MCF 10A (cell line): ENCODE measurements around the gene RAB11FIP5. TPM values are rescaled to one million over a fixed set of nuclear protein-coding genes. Genes with fewer than 3 reads are reported as not detected.

ENCODE experiments used
- BruUV-seq: library from RNA; stranded (reverse); fragments of 400-500 nt; replicated peaks from 2 replicates; lab custom pipeline; 2021; lab: Mats Ljungman, UMichigan
- CTCF ChIA-PET: fragments of 300-600 bp; sonication (Branson Sonifier 250); formaldehyde crosslinking; extraction: SDS; loops from one replicate; lab custom pipeline; 2021; ENCODE audit warnings: antibody characterized with exemption, inconsistent platforms; lab: Yijun Ruan, JAX
- POLR2A ChIA-PET: fragments of 300-600, 350-650 bp; sonication (Branson Sonifier 250); formaldehyde crosslinking; extraction: SDS; loops from one replicate; lab custom pipeline; 2020; ENCODE audit warnings: antibody characterized with exemption, inconsistent platforms; lab: Yijun Ruan, JAX
- DNase-seq: peaks from one replicate; pipeline ENCODE4 v3.0.0-alpha.2; 2018; ENCODE audit not compliant: unreplicated experiment
- H3K27ac Mint-ChIP-seq: one replicate; pipeline ENCODE4 v1.8.0; 2022; ENCODE audit warnings: mild to moderate bottlenecking, low read depth, mixed read lengths; ENCODE audit not compliant: unreplicated experiment
- H3K27me3 Mint-ChIP-seq: one replicate; pipeline ENCODE4 v1.8.0; 2022; ENCODE audit warnings: mixed read lengths; ENCODE audit not compliant: insufficient read depth, unreplicated experiment
- H3K36me3 Mint-ChIP-seq: one replicate; pipeline ENCODE4 v1.8.0; 2022; ENCODE audit warnings: mild to moderate bottlenecking, moderate library complexity, mixed read lengths; ENCODE audit not compliant: insufficient read depth, unreplicated experiment
- H3K4me1 Mint-ChIP-seq: one replicate; pipeline ENCODE4 v1.8.0; 2022; ENCODE audit warnings: mixed read lengths; ENCODE audit not compliant: insufficient read depth, unreplicated experiment
- H3K4me3 Mint-ChIP-seq: one replicate; pipeline ENCODE4 v1.8.0; 2022; ENCODE audit warnings: mild to moderate bottlenecking, moderate library complexity, mixed read lengths; ENCODE audit not compliant: unreplicated experiment
- H3K9me3 Mint-ChIP-seq: one replicate; pipeline ENCODE4 v1.8.0; 2022; ENCODE audit warnings: mixed read lengths; ENCODE audit not compliant: unreplicated experiment
- intact Hi-C: fragments of 100-400 bp; cut with micrococcal nuclease; formaldehyde crosslinking; loops from 2 replicates; pipeline ENCODE4 v1.14.1; 2022
- total RNA-seq: library from RNA; stranded (reverse); gene quantifications from 2 replicates; pipeline ENCODE4 v1.2.3, GENCODE V29; 2022
- TF ChIP-seq, protein P1 (sequence below): fragments of 200-600 bp; IDR thresholded peaks from one replicate; pipeline ENCODE4 v1.8.0; 2022; ENCODE audit warnings: antibody characterized with exemption, mild to moderate bottlenecking; ENCODE audit not compliant: unreplicated experiment

RAB11FIP5 gene
- total RNA-seq, 1 experiment from 2014 or later = 36.9 TPM

DNA sequence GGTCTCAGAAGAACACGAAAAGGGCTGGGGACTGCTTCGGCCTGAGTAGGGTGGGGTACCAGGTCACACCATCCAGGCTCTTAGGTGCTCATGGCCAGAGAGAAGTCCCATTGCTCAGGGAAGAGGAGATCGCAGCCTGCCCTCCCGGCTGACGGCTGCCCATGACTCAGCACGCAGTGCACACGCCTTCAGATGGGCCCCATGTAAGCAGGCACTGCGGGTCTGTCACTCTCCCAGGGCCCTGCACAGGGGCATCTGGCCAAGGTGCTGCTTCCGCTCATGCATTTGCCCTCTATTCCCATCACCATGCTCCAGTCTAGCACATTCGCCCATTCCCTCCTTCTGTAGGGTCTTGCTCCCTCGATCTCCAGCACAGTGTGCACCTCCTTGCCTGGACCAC, 76.0 kb downstream of the RAB11FIP5 start:
- ChIA-PET POLR2A (interaction anchor here (1.0 kb wide), 1 partner anchor 108 kb away, joined by 3 read pairs; no protein-coding TSS in a partner anchor), CTCF (no interaction called here)
- H3K4me1 Mint-ChIP-seq = no peaks in the 10 kb centered on the region
- H3K27ac Mint-ChIP-seq = no peak overlapping the region
- TF ChIP-seq, protein P1, sequence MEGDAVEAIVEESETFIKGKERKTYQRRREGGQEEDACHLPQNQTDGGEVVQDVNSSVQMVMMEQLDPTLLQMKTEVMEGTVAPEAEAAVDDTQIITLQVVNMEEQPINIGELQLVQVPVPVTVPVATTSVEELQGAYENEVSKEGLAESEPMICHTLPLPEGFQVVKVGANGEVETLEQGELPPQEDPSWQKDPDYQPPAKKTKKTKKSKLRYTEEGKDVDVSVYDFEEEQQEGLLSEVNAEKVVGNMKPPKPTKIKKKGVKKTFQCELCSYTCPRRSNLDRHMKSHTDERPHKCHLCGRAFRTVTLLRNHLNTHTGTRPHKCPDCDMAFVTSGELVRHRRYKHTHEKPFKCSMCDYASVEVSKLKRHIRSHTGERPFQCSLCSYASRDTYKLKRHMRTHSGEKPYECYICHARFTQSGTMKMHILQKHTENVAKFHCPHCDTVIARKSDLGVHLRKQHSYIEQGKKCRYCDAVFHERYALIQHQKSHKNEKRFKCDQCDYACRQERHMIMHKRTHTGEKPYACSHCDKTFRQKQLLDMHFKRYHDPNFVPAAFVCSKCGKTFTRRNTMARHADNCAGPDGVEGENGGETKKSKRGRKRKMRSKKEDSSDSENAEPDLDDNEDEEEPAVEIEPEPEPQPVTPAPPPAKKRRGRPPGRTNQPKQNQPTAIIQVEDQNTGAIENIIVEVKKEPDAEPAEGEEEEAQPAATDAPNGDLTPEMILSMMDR = no peak
- H3K4me3 Mint-ChIP-seq = no peak overlapping the region
- no TSS peak for BruUV-seq
- no peaks in the 10 kb centered on the region for H3K9me3 Mint-ChIP-seq
- intact Hi-C loops = no loop called here
- DNase-seq = no peak
- H3K36me3 Mint-ChIP-seq = no peaks in the 10 kb centered on the region
- H3K27me3 Mint-ChIP-seq = no peaks in the 10 kb centered on the region

GRCh38 chr2:73035899-73036711, 76.6 kb downstream of the RAB11FIP5 start:
- no peak for DNase-seq
- no peaks in the 10 kb centered on the region for H3K36me3 Mint-ChIP-seq
- no peak overlapping the region for H3K4me3 Mint-ChIP-seq
- no peaks in the 10 kb centered on the region for H3K27me3 Mint-ChIP-seq
- H3K9me3 Mint-ChIP-seq = no peaks in the 10 kb centered on the region
- TF ChIP-seq, protein P1 = no peak
- CTCF ChIA-PET = interaction anchor here (0.6 to 1.2 kb wide), 3 partner anchors 10 to 172 kb away, joined by 3 to 6 read pairs (median 3); no protein-coding TSS in a partner anchor
- no peak overlapping the region for H3K27ac Mint-ChIP-seq
- intact Hi-C loops = no loop called here
- POLR2A ChIA-PET = interaction anchor here (1.0 kb wide), 1 partner anchor 109 kb away, joined by 3 read pairs; no protein-coding TSS in a partner anchor
- no peaks in the 10 kb centered on the region for H3K4me1 Mint-ChIP-seq
- no TSS peak for BruUV-seq

DNA sequence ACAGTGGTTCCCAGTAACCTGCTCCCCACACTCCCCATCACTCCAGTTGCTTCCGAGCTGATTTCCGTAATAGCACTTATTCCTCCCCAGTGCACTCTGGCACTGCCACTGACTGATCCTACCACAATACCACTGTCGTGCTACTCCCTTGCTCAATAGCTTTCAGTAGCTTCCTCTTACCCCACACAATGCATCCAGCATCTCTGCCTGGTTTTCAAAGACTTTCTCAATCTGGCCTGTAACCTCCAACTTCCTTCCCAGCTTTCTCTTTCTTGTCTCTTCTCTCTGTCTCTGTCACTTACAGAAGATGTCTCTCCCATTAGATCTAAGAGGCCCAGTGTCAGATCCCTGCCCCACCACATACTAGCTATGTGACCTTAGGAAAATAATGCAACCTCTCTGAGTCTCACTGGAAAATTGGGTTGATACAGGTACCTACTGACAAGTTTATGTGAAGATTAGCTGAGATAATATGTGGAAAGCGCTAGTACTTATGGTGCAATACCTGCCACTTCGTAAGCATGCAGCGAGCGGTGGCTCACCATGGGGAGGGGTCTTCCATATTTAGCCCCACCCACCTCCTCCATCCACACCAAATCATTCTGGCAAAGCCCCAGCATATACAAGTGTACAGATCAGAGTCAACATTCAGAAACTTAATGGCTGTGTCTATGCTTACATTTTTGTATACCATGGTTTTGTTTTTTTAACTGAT, 77.9 kb downstream of the RAB11FIP5 start:
- H3K4me3 Mint-ChIP-seq = no peak overlapping the region
- intact Hi-C loops = no loop called here
- H3K4me1 Mint-ChIP-seq = no peaks in the 10 kb centered on the region
- BruUV-seq = no TSS peak
- TF ChIP-seq, protein P1 = no peak
- ChIA-PET POLR2A (no interaction called here), CTCF (interaction anchor here (0.6 to 1.4 kb wide), 4 partner anchors 51 to 1525 kb away, joined by 3 to 6 read pairs (median 3); no protein-coding TSS in a partner anchor)
- no peak for DNase-seq
- H3K9me3 Mint-ChIP-seq = no peaks in the 10 kb centered on the region
- no peaks in the 10 kb centered on the region for H3K27me3 Mint-ChIP-seq
- peaks cover 2% of the 10 kb centered on the region for H3K36me3 Mint-ChIP-seq
- H3K27ac Mint-ChIP-seq = no peak overlapping the region
